Eye (tissue), 1 donor: ENCODE results near the gene ODAD4.
"Not testable (repeated sequence)": the region's sequence is repeated elsewhere in the genome, so short reads cannot be mapped to it uniquely, and the experiment has no call there.

Experiments
- DNase-seq: peaks from one replicate; pipeline ENCODE4 v3.0.0-alpha.2; 2015

The ODAD4 gene

DNA sequence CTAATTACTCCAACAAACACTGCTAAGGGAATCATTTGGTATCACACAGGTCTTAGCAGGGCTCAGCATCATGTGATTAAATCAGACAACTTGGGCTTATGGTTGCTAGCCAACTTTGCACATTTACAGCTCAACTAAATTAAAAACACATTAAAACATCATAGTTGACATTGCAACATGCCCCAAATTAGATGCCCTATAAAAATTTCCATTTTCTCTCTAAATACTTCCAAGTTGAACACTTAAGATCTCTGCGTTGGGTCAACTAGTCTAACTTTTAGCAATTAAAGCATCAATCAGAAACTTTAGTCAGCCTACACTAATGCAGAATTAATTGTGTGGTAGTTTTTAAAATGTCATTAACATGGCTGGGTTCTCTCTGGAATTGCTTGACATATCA, 74.7 kb downstream of the ODAD4 start:
- DNase-seq, result no peak

DNA sequence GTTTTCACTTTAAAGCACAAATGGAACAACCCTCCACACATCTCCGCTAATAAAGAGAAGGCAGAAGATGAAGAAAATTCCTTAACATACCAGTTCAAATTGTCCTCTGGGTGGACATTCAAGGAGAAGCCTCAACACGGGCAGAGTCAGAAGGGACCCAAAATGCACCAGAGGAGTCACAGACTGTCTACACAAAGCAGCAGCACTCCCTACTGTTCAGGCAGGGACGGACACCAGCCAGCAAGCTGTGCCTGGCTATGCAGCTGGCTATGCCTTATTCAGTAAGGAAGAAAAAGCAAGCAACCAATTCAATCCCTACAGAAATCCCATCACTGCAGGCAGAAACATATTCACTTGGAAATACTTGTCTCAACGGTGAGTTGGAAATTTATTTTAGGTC, 78.8 kb downstream of the ODAD4 start:
- no peak for DNase-seq

DNA sequence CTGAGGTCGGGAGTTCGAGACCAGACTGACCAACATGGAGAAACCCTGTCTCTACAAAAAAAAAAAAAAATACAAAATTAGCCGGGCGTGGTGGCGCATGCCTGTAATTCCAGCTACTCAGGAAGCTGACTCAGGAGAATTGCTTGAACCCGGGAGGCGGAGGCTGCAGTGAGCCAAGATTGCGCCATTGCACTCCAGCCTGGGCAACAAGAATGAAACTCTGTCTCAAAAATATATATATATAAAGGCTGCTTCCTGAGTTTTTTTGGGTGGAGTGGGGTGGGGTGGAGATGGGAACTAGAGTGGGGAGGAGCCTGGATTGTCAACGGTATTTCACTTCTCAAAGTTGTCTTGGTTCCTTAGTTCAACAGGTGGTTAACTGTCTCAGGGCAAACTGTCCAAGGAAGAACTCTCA, 79.9 kb downstream of the ODAD4 start:
- DNase-seq, result not testable (repeated sequence)

DNA sequence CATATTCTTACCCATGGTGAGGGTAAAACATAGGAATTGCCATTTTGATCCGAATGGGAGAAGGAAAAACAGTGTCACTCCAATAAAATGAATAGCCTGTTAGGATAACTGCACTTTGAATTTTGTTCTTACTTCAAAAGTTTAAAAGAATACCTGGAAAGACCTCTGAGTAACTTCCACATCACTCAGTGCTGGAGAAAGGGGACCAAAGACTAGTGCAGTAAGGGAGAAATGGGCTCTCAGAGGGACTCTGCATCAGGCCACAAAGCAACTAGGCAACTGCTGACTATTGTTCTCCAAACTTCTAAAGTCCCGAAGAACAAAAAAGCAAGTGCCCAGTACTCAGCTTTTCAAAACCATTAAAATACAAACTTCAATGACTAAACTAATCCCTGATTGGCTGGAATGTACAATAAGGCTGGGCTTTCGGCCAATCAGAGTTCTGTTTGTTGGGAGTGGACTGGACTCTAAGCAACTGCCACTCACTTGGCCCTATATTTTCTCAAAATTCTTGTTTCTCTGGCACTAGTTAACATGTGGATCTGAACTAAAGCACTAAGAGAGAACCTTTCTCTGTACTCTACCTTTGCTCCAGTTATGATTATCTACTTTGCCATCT, 80.6 kb downstream of the ODAD4 start:
- no peak for DNase-seq

DNA sequence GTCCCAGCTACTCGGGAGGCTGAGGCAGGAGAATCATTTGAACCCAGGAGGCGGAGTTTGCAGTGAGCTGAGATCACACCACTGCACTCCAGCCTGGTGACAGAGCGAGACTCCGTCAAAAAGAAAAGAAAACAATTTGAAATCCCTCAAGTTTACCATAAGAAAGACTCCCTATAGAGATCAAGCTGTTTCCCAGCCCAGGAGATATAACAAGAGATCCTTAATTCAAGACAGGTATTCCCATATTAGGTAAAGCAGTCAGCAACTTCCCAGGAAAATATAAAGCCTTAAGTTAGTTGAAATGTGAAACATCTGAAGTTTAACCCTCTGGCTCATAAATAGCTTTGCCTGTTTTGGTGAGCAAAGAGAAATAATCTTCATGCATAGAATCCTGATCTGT, 81.9 kb downstream of the ODAD4 start:
- not testable (repeated sequence) for DNase-seq

DNA sequence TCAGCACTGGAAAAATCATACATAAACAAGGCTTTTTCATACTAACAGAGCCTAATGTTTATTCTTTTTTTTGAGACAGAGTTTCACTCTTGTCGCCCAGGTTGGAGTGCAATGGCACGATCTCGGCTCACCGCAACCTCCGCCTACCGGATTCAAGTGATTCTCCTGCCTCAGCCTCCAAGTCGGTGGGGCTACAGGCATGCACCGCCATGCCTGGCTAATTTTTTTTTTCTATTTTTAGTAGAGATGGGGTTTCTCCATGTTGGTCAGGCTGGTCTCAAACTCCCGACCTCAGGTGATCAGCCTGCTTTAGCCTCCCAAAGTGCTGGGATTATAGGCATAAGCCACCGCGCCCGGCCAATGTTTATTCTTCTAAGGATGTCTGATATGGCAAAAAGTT, 83.3 kb downstream of the ODAD4 start:
- not testable (repeated sequence) for DNase-seq
